H1 (cell line): ENCODE results near the gene POLR3H. TPM values are rescaled to one million over a fixed set of nuclear protein-coding genes. Genes with fewer than 3 reads are reported as not detected.

Source experiments
- CTCF ChIA-PET: fragments of 300-600 bp; sonication (Branson Sonifier 250); formaldehyde crosslinking; loops from one replicate; lab custom pipeline; 2021; ENCODE audit not compliant: partially characterized antibody; lab: Charles Lee
- POLR2A ChIA-PET: fragments of 300-600 bp; sonication (Branson Sonifier 250); formaldehyde crosslinking; loops from one replicate; lab custom pipeline; 2021; ENCODE audit warnings: inconsistent platforms; ENCODE audit not compliant: partially characterized antibody; lab: Charles Lee
- DNase-seq, 2 experiments: peaks; one replicate each; pipeline versions ENCODE4 v3.0.0 to v3.0.0-alpha.2; 2010 to 2022; ENCODE audit warnings: low spot score in 2 of 2, low read depth in 1 of 2, mixed read lengths in 1 of 2
- FAIRE-seq: peaks from 2 replicates; lab custom pipeline; 2011; peaks lifted over from hg19 to GRCh38; lab: Jason Lieb, UNC
- H2AFZ ChIP-seq: 2 replicates; pipeline ENCODE4 v1.8.1; 2012; ENCODE audit warnings: low read length, inconsistent platforms
- H2AK5ac ChIP-seq: 2 replicates; pipeline ENCODE4 v1.6.1; 2013; ENCODE audit warnings: low read depth, low read length
- H2BK120ac ChIP-seq: replicated peaks from 2 replicates; pipeline ENCODE3; 2013; ENCODE audit warnings: low read depth, low read length, inconsistent platforms
- H2BK12ac ChIP-seq: 2 replicates; pipeline ENCODE4 v1.6.1; 2013; ENCODE audit warnings: low read depth, low read length
- H2BK15ac ChIP-seq: 2 replicates; pipeline ENCODE4 v1.6.1; 2013; ENCODE audit warnings: low read length
- H2BK20ac ChIP-seq: 2 replicates; pipeline ENCODE4 v1.6.1; 2013; ENCODE audit warnings: low read length
- H2BK5ac ChIP-seq: 2 replicates; pipeline ENCODE4 v1.6.1; 2013; ENCODE audit warnings: low read depth, low read length
- H3K14ac ChIP-seq: 2 replicates; pipeline ENCODE4 v1.6.1; 2013; ENCODE audit warnings: inconsistent platforms; ENCODE audit not compliant: insufficient read length
- H3K18ac ChIP-seq: 2 replicates; pipeline ENCODE4 v1.6.1; 2013; ENCODE audit warnings: low read length; ENCODE audit errors: extremely low read depth
- H3K23ac ChIP-seq: 2 replicates; pipeline ENCODE4 v1.6.1; 2013; ENCODE audit warnings: inconsistent platforms; ENCODE audit not compliant: insufficient read length
- H3K23me2 ChIP-seq: 2 replicates; pipeline ENCODE4 v1.6.1; 2013; ENCODE audit warnings: low read depth, low read length
- H3K27ac ChIP-seq: 2 replicates; pipeline ENCODE4 v1.6.1; 2011; ENCODE audit warnings: low read depth, low read length, inconsistent platforms
- H3K27me3 ChIP-seq, 4 experiments: replicated peaks in 1 of 4; 1 replicate in 1 of 4; 2 replicates in 3 of 4; pipeline versions ENCODE4 v1.6.1 to v1.8.1; 2011 to 2013; ENCODE audit warnings: low read length in 3 of 4, mild to moderate bottlenecking in 3 of 4, inconsistent platforms in 2 of 4, mixed read lengths in 2 of 4, moderate library complexity in 1 of 4; ENCODE audit not compliant: control insufficient read depth in 3 of 4, insufficient read depth in 3 of 4; ENCODE audit errors: extremely low read depth in 1 of 4
- H3K36me3 ChIP-seq, 4 experiments: 2 replicates each; pipeline versions ENCODE4 v1.6.1 to v1.8.1; 2011 to 2013; ENCODE audit warnings: mild to moderate bottlenecking in 4 of 4, low read length in 3 of 4, moderate library complexity in 2 of 4, control low read depth in 1 of 4, inconsistent platforms in 1 of 4; ENCODE audit not compliant: insufficient read depth in 4 of 4, control insufficient read depth in 2 of 4
- H3K4ac ChIP-seq: replicated peaks from 2 replicates; pipeline ENCODE3; 2013; ENCODE audit warnings: low read length, low read depth, mixed read lengths, inconsistent platforms; ENCODE audit not compliant: insufficient read length
- H3K4me1 ChIP-seq, 4 experiments: replicated peaks in 1 of 4; 1 replicate in 1 of 4; 2 replicates in 3 of 4; pipeline versions ENCODE4 v1.6.1 to v1.8.1; 2011 to 2013; ENCODE audit warnings: low read length in 3 of 4, inconsistent platforms in 2 of 4, mixed read lengths in 1 of 4; ENCODE audit not compliant: insufficient read depth in 4 of 4, control insufficient read depth in 3 of 4
- H3K4me2 ChIP-seq, 2 experiments: 2 replicates each; pipeline versions ENCODE4 v1.6.1 to v1.8.1; 2011 to 2013; ENCODE audit warnings: low read depth in 2 of 2, low read length in 2 of 2, control low read depth in 1 of 2, inconsistent platforms in 1 of 2, mild to moderate bottlenecking in 1 of 2; ENCODE audit not compliant: insufficient read depth in 1 of 2
- H3K4me3 ChIP-seq, 4 experiments: fragments of 200-600, 300-600 bp in 1 of 4; sonication (generic), shearing (Covaris generic), sonication (Bioruptor Twin) in 1 of 4; 2 replicates each; pipeline versions ENCODE4 v1.5.1 to v1.8.1; 2011 to 2016; ENCODE audit warnings: low read length in 4 of 4, low read depth in 3 of 4, control low read depth in 2 of 4, inconsistent platforms in 2 of 4, mild to moderate bottlenecking in 2 of 4, mixed read lengths in 1 of 4, moderate library complexity in 1 of 4; ENCODE audit not compliant: insufficient read depth in 2 of 4; ENCODE audit errors: extremely low read depth in 1 of 4
- H3K56ac ChIP-seq: replicated peaks from 2 replicates; pipeline ENCODE3; 2013; ENCODE audit warnings: low read depth, mild to moderate bottlenecking, mixed read lengths, low read length, inconsistent platforms; ENCODE audit not compliant: insufficient read length
- H3K79me1 ChIP-seq: 2 replicates; pipeline ENCODE4 v1.6.1; 2013; ENCODE audit warnings: low read depth, low read length, control low read depth
- H3K79me2 ChIP-seq, 2 experiments: 2 replicates each; pipeline versions ENCODE4 v1.6.1 to v1.8.1; 2012 to 2013; ENCODE audit warnings: low read length in 2 of 2, mild to moderate bottlenecking in 2 of 2, inconsistent platforms in 1 of 2; ENCODE audit not compliant: insufficient read depth in 2 of 2, control insufficient read depth in 1 of 2
- H3K9ac ChIP-seq, 4 experiments: replicated peaks in 1 of 4; 1 replicate in 1 of 4; 2 replicates in 3 of 4; pipeline versions ENCODE4 v1.6.1 to v1.8.1; 2011 to 2013; ENCODE audit warnings: low read depth in 3 of 4, low read length in 3 of 4, control low read depth in 2 of 4, mild to moderate bottlenecking in 2 of 4, moderate library complexity in 2 of 4, inconsistent platforms in 1 of 4; ENCODE audit errors: extremely low read depth in 1 of 4
- H3K9me3 ChIP-seq, 2 experiments: 2 replicates each; pipeline versions ENCODE4 v1.6.1 to v1.8.1; 2012 to 2013; ENCODE audit warnings: mild to moderate bottlenecking in 2 of 2, moderate library complexity in 2 of 2, control low read depth in 1 of 2, inconsistent platforms in 1 of 2, low read depth in 1 of 2, low read length in 1 of 2, mixed read lengths in 1 of 2; ENCODE audit not compliant: insufficient read depth in 2 of 2
- H4K20me1 ChIP-seq, 2 experiments: replicated peaks in 1 of 2; 2 replicates each; pipeline versions ENCODE3 to v1.8.1; 2011 to 2013; ENCODE audit warnings: inconsistent platforms in 2 of 2, low read length in 2 of 2, mild to moderate bottlenecking in 1 of 2; ENCODE audit not compliant: insufficient read depth in 2 of 2, control insufficient read depth in 1 of 2
- H4K5ac ChIP-seq: 2 replicates; pipeline ENCODE4 v1.6.1; 2013; ENCODE audit warnings: low read length, low read depth, mixed read lengths, inconsistent platforms; ENCODE audit not compliant: insufficient read length
- H4K8ac ChIP-seq: 2 replicates; pipeline ENCODE4 v1.8.0; 2013; ENCODE audit warnings: mild to moderate bottlenecking, moderate library complexity, low read length, inconsistent platforms; ENCODE audit not compliant: insufficient read depth; ENCODE audit errors: extremely low read depth
- H4K91ac ChIP-seq: replicated peaks from 2 replicates; pipeline ENCODE3; 2013; ENCODE audit warnings: low read length, mixed read lengths, inconsistent platforms; ENCODE audit not compliant: insufficient read length
- BACH1 ChIP-seq: IDR thresholded peaks from 2 replicates; pipeline ENCODE4 v1.6.1; 2012; ENCODE audit warnings: low read length, improper control_type of control experiment
- JUND ChIP-seq: IDR thresholded peaks from 2 replicates; pipeline ENCODE4 v1.6.1; 2011; ENCODE audit warnings: mild to moderate bottlenecking, improper control_type of control experiment, low read length
- MAFK ChIP-seq: IDR thresholded peaks from 2 replicates; pipeline ENCODE4 v1.6.1; 2012; ENCODE audit warnings: low read depth, mild to moderate bottlenecking, improper control_type of control experiment, low read length
- POU5F1 ChIP-seq: IDR thresholded peaks from 2 replicates; pipeline ENCODE4 v1.6.1; 2011; ENCODE audit warnings: low read depth, mild to moderate bottlenecking, low read length, moderate library complexity
- SP4 ChIP-seq: IDR thresholded peaks from 2 replicates; pipeline ENCODE4 v1.6.1; 2012; ENCODE audit warnings: low read length, inconsistent platforms
- ZNF274 ChIP-seq: IDR thresholded peaks from 2 replicates; pipeline ENCODE4 v1.7.0; 2012; ENCODE audit warnings: low read length, borderline replicate concordance; ENCODE audit errors: extremely low read depth
- WGBS, 2 experiments: shearing (Covaris generic) in 1 of 2; methylation state at CpG; one replicate each; pipeline versions ENCODE4 v1.1.6 to v1.1.7; 2013 to 2015; ENCODE audit warnings: low lambda C conversion rate in 2 of 2, mixed read lengths in 2 of 2, inconsistent platforms in 1 of 2, low coverage in 1 of 2, missing lambda C conversion rate in 1 of 2; ENCODE audit not compliant: insufficient replicate concordance in 2 of 2, insufficient coverage in 1 of 2, insufficient read length in 1 of 2; ENCODE audit errors: extremely low coverage in 1 of 2, missing lambda C conversion rate in 1 of 2; 5-methylcytosine and 5-hydroxymethylcytosine counted together
- polyA plus RNA-seq, 7 experiments: library from polyadenylated mRNA; depleted of rRNA in 3 of 7; stranded (reverse) in 5 of 7; unstranded in 2 of 7; fragments of >200 nt in 5 of 7; fragments of 200-250 nt in 2 of 7; gene quantifications; 1 replicate in 5 of 7; 2 replicates in 1 of 7; 4 replicates in 1 of 7; pipeline versions ENCODE4 v1.2.1 to v1.2.3, GENCODE V29; 2011 to 2013; ENCODE audit warnings: missing spikeins in 2 of 7, mixed read lengths in 2 of 7
- total RNA-seq: library from RNA; stranded (reverse); fragmentation: NEBNext Ultra II Directional; extraction: Animal tissue kit (Norgen Biotek cat#: 25700); gene quantifications from 2 replicates; pipeline ENCODE4 v1.2.1, GENCODE V29; 2021

POLR3H gene
- total and polyA plus RNA-seq, 2 of the 8 experiments (the other 6 are each of a cell fraction or from before 2014, with no cell fraction given): 29.7 to 39.2 TPM

DNA sequence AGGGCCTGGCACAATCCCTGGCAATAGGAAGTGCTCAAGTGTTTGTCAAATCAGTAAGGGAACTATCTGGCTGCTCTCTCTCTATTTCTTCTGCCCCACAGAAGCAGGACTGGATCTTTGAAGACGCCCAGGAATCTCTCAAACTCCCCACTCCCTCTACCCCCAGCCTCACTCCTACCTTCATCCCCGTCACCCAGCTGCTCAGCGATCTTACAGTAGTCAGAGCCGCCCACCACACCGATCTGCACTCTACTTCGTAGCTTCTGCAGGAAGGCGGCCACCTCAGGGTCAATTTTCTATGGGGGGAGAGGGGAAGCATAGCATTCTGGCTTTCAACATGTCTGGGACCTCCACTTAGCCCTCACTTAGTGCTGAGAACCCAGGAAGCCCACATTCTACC is 41.6 kb upstream of the POLR3H start:
- no peaks in the 10 kb centered on the region for H3K79me2 ChIP-seq
- no peak for FAIRE-seq
- H4K91ac ChIP-seq: no peak overlapping the region
- H3K4ac ChIP-seq: no peak overlapping the region
- no peak overlapping the region for H4K8ac ChIP-seq
- no peak overlapping the region for H2AK5ac ChIP-seq
- no peak overlapping the region for H3K4me2 ChIP-seq
- no peak overlapping the region for H3K4me3 ChIP-seq
- no peak overlapping the region for H2BK12ac ChIP-seq
- DNase-seq: no peak
- no peak overlapping the region for H2BK20ac ChIP-seq
- peaks cover 6% of the 10 kb centered on the region; the same call in 1 of the 2 replicates for H3K23me2 ChIP-seq
- WGBS, 2 experiments: 93% methylated on average over 7 of the region's 7 CpGs; no CpG with 5 or more reads in 1 of the 2 experiments
- no peak overlapping the region for H3K14ac ChIP-seq
- no peak overlapping the region for H3K23ac ChIP-seq
- H2AFZ ChIP-seq: no peak overlapping the region
- no peaks in the 10 kb centered on the region for H3K27me3 ChIP-seq
- no peaks in the 10 kb centered on the region for H3K9me3 ChIP-seq
- no peaks in the 10 kb centered on the region for H3K79me1 ChIP-seq
- H4K20me1 ChIP-seq: no peaks in the 10 kb centered on the region
- H3K27ac ChIP-seq: no peak overlapping the region
- H4K5ac ChIP-seq: no peak overlapping the region
- no peak overlapping the region for H3K9ac ChIP-seq
- no peaks in the 10 kb centered on the region for H3K36me3 ChIP-seq
- ChIA-PET CTCF (interaction anchor here (1.0 to 4.0 kb wide), 3 partner anchors 9 to 68 kb away, joined by 4 to 29 read pairs (median 7); no protein-coding TSS in a partner anchor), POLR2A (interaction anchor here (0.9 to 1.9 kb wide), 2 partner anchors 9 to 12 kb away, joined by 5 to 7 read pairs; no protein-coding TSS in a partner anchor)
- peaks cover 0 to 8% (median 4%) of the 10 kb centered on the region in 4 experiments; a peak in 4 of 7 replicates for H3K4me1 ChIP-seq
- H2BK5ac ChIP-seq: no peak overlapping the region
- no peak overlapping the region for H2BK120ac ChIP-seq
- H2BK15ac ChIP-seq: no peak overlapping the region
- no peak overlapping the region for H3K18ac ChIP-seq
- H3K56ac ChIP-seq: no peak overlapping the region
- TF ChIP-seq POU5F1 (no peak), ZNF274 (no peak), MAFK (no peak), JUND (no peak), SP4 (no peak), BACH1 (no peak)
